ENCODE measurements around the gene PPP1R1A. TPM values are rescaled to one million over a fixed set of nuclear protein-coding genes. Genes with fewer than 3 reads are reported as not detected.

The PPP1R1A gene
- total RNA-seq, 1 donor from 2014 or later = 6.8 TPM

GRCh38 chr12:54565310-54565985 lies 23.0 kb downstream of the PPP1R1A start:
- Histone ChIP-seq H3K4me3 (ENCODE audit: low read length in 3 of 3) (no peak overlapping the region), H3K9me3 (ENCODE audit: control insufficient read depth in 3 of 3, low read length in 3 of 3) (no peaks in the 10 kb centered on the region), H3K4me1 (ENCODE audit: control insufficient read depth in 3 of 3, insufficient read depth in 3 of 3, low read length in 3 of 3) (peaks cover 0 to 4% (median 3%) of the 10 kb centered on the region in 3 donors), H3K36me3 (ENCODE audit: control insufficient read depth in 3 of 3, insufficient read depth in 3 of 3, low read length in 3 of 3) (no peaks in the 10 kb centered on the region), H3K9ac (ENCODE audit: low read depth in 1 of 3, low read length in 3 of 3) (no peak overlapping the region), H3K27ac (ENCODE audit: low read depth, low read length) (no peak overlapping the region), H3K27me3 (ENCODE audit: control insufficient read depth in 3 of 3, insufficient read depth in 3 of 3, low read length in 3 of 3) (peaks cover 4 to 14% (median 11%) of the 10 kb centered on the region in 3 donors)

GRCh38 chr12:54564768-54565167 lies 23.7 kb downstream of the PPP1R1A start:
- Histone ChIP-seq H3K27me3 (ENCODE audit: control insufficient read depth in 3 of 3, insufficient read depth in 3 of 3, low read length in 3 of 3) (peaks cover 4 to 10% (median 7%) of the 10 kb centered on the region in 3 donors), H3K4me1 (ENCODE audit: control insufficient read depth in 3 of 3, insufficient read depth in 3 of 3, low read length in 3 of 3) (peaks cover 3 to 8% (median 6%) of the 10 kb centered on the region in 3 donors), H3K9ac (ENCODE audit: low read depth in 1 of 3, low read length in 3 of 3) (no peak overlapping the region), H3K9me3 (ENCODE audit: control insufficient read depth in 3 of 3, low read length in 3 of 3) (no peaks in the 10 kb centered on the region), H3K36me3 (ENCODE audit: control insufficient read depth in 3 of 3, insufficient read depth in 3 of 3, low read length in 3 of 3) (no peaks in the 10 kb centered on the region), H3K4me3 (ENCODE audit: low read length in 3 of 3) (no peak overlapping the region), H3K27ac (ENCODE audit: low read depth, low read length) (no peak overlapping the region)

GRCh38 chr12:54563787-54564186 lies 24.7 kb downstream of the PPP1R1A start:
- Histone ChIP-seq H3K4me1 (ENCODE audit: control insufficient read depth in 3 of 3, insufficient read depth in 3 of 3, low read length in 3 of 3) (peaks cover 4 to 10% (median 7%) of the 10 kb centered on the region in 3 donors), H3K9ac (ENCODE audit: low read depth in 1 of 3, low read length in 3 of 3) (no peak overlapping the region), H3K36me3 (ENCODE audit: control insufficient read depth in 3 of 3, insufficient read depth in 3 of 3, low read length in 3 of 3) (no peaks in the 10 kb centered on the region), H3K27me3 (ENCODE audit: control insufficient read depth in 3 of 3, insufficient read depth in 3 of 3, low read length in 3 of 3) (peaks cover 4 to 10% (median 7%) of the 10 kb centered on the region in 3 donors), H3K4me3 (ENCODE audit: low read length in 3 of 3) (no peak overlapping the region), H3K27ac (ENCODE audit: low read depth, low read length) (no peak overlapping the region), H3K9me3 (ENCODE audit: control insufficient read depth in 3 of 3, low read length in 3 of 3) (no peaks in the 10 kb centered on the region)

GRCh38 chr12:54562750-54563356 lies 25.6 kb downstream of the PPP1R1A start:
- Histone ChIP-seq H3K9ac (ENCODE audit: low read depth in 1 of 3, low read length in 3 of 3) (no peak overlapping the region), H3K4me1 (ENCODE audit: control insufficient read depth in 3 of 3, insufficient read depth in 3 of 3, low read length in 3 of 3) (peaks cover 4 to 10% (median 7%) of the 10 kb centered on the region in 3 donors), H3K27ac (ENCODE audit: low read depth, low read length) (no peak overlapping the region), H3K27me3 (ENCODE audit: control insufficient read depth in 3 of 3, insufficient read depth in 3 of 3, low read length in 3 of 3) (peaks cover 10 to 15% (median 13%) of the 10 kb centered on the region in 3 donors), H3K36me3 (ENCODE audit: control insufficient read depth in 3 of 3, insufficient read depth in 3 of 3, low read length in 3 of 3) (no peaks in the 10 kb centered on the region), H3K4me3 (ENCODE audit: low read length in 3 of 3) (no peak overlapping the region), H3K9me3 (ENCODE audit: control insufficient read depth in 3 of 3, low read length in 3 of 3) (no peaks in the 10 kb centered on the region)

- Histone ChIP-seq H3K9ac (ENCODE audit: low read depth in 1 of 3, low read length in 3 of 3) (peak overlapping the region in 1 of 3 donors; percentile 71), H3K36me3 (ENCODE audit: control insufficient read depth in 3 of 3, insufficient read depth in 3 of 3, low read length in 3 of 3) (no peaks in the 10 kb centered on the region), H3K4me3 (ENCODE audit: low read length in 3 of 3) (peak overlapping the region in 2 of 3 donors; percentile 73 to 75), H3K27me3 (ENCODE audit: control insufficient read depth in 3 of 3, insufficient read depth in 3 of 3, low read length in 3 of 3) (peaks cover 13 to 20% (median 18%) of the 10 kb centered on the region in 3 donors), H3K4me1 (ENCODE audit: control insufficient read depth in 3 of 3, insufficient read depth in 3 of 3, low read length in 3 of 3) (peaks cover 4 to 10% (median 7%) of the 10 kb centered on the region in 3 donors), H3K27ac (ENCODE audit: low read depth, low read length) (peak overlapping the region; percentile 77), H3K9me3 (ENCODE audit: control insufficient read depth in 3 of 3, low read length in 3 of 3) (no peaks in the 10 kb centered on the region)
These were observed 27.3 kb downstream of the PPP1R1A start for GRCh38 chr12:54561164-54561563.

- H3K9me3 ChIP-seq (ENCODE audit: control insufficient read depth in 3 of 3, low read length in 3 of 3) = no peaks in the 10 kb centered on the region
- H3K4me1 ChIP-seq (ENCODE audit: control insufficient read depth in 3 of 3, insufficient read depth in 3 of 3, low read length in 3 of 3) = peaks cover 4 to 10% (median 7%) of the 10 kb centered on the region in 3 donors
- no peaks in the 10 kb centered on the region for H3K36me3 ChIP-seq (ENCODE audit: control insufficient read depth in 3 of 3, insufficient read depth in 3 of 3, low read length in 3 of 3)
- H3K4me3 ChIP-seq (ENCODE audit: low read length in 3 of 3) = peak overlapping the region; percentile 67 to 75 (median 73)
- peak overlapping the region; percentile 77 for H3K27ac ChIP-seq (ENCODE audit: low read depth, low read length)
- H3K27me3 ChIP-seq (ENCODE audit: control insufficient read depth in 3 of 3, insufficient read depth in 3 of 3, low read length in 3 of 3) = peaks cover 19 to 25% (median 21%) of the 10 kb centered on the region in 3 donors
- peak overlapping the region in 2 of 3 donors; percentile 65 to 71 for H3K9ac ChIP-seq (ENCODE audit: low read depth in 1 of 3, low read length in 3 of 3)
These were observed 28.0 kb downstream of the PPP1R1A start for GRCh38 chr12:54560374-54560858.

GRCh38 chr12:54558759-54559158 lies 29.7 kb downstream of the PPP1R1A start:
- Histone ChIP-seq H3K4me3 (ENCODE audit: low read length in 3 of 3) (no peak overlapping the region), H3K9ac (ENCODE audit: low read depth in 1 of 3, low read length in 3 of 3) (no peak overlapping the region), H3K36me3 (ENCODE audit: control insufficient read depth in 3 of 3, insufficient read depth in 3 of 3, low read length in 3 of 3) (no peaks in the 10 kb centered on the region), H3K4me1 (ENCODE audit: control insufficient read depth in 3 of 3, insufficient read depth in 3 of 3, low read length in 3 of 3) (peaks cover 4 to 10% (median 7%) of the 10 kb centered on the region in 3 donors), H3K27ac (ENCODE audit: low read depth, low read length) (no peak overlapping the region), H3K9me3 (ENCODE audit: control insufficient read depth in 3 of 3, low read length in 3 of 3) (no peaks in the 10 kb centered on the region), H3K27me3 (ENCODE audit: control insufficient read depth in 3 of 3, insufficient read depth in 3 of 3, low read length in 3 of 3) (peaks cover 21 to 25% (median 23%) of the 10 kb centered on the region in 3 donors)

GRCh38 chr12:54558311-54558710 lies 30.1 kb downstream of the PPP1R1A start:
- no peak overlapping the region for H3K9ac ChIP-seq (ENCODE audit: low read depth in 1 of 3, low read length in 3 of 3)
- no peak overlapping the region for H3K27ac ChIP-seq (ENCODE audit: low read depth, low read length)
- no peaks in the 10 kb centered on the region for H3K36me3 ChIP-seq (ENCODE audit: control insufficient read depth in 3 of 3, insufficient read depth in 3 of 3, low read length in 3 of 3)
- H3K4me1 ChIP-seq (ENCODE audit: control insufficient read depth in 3 of 3, insufficient read depth in 3 of 3, low read length in 3 of 3) = peaks cover 4 to 10% (median 7%) of the 10 kb centered on the region in 3 donors
- H3K4me3 ChIP-seq (ENCODE audit: low read length in 3 of 3) = no peak overlapping the region
- no peaks in the 10 kb centered on the region for H3K9me3 ChIP-seq (ENCODE audit: control insufficient read depth in 3 of 3, low read length in 3 of 3)
- H3K27me3 ChIP-seq (ENCODE audit: control insufficient read depth in 3 of 3, insufficient read depth in 3 of 3, low read length in 3 of 3) = peaks cover 21 to 27% (median 26%) of the 10 kb centered on the region in 3 donors

GRCh38 chr12:54555670-54556257 lies 32.7 kb downstream of the PPP1R1A start:
- H3K4me3 ChIP-seq (ENCODE audit: low read length in 3 of 3) = no peak overlapping the region
- H3K36me3 ChIP-seq (ENCODE audit: control insufficient read depth in 3 of 3, insufficient read depth in 3 of 3, low read length in 3 of 3) = no peaks in the 10 kb centered on the region
- no peaks in the 10 kb centered on the region for H3K9me3 ChIP-seq (ENCODE audit: control insufficient read depth in 3 of 3, low read length in 3 of 3)
- H3K9ac ChIP-seq (ENCODE audit: low read depth in 1 of 3, low read length in 3 of 3) = no peak overlapping the region
- no peak overlapping the region for H3K27ac ChIP-seq (ENCODE audit: low read depth, low read length)
- H3K4me1 ChIP-seq (ENCODE audit: control insufficient read depth in 3 of 3, insufficient read depth in 3 of 3, low read length in 3 of 3) = peaks cover 4 to 10% (median 4%) of the 10 kb centered on the region in 3 donors
- peaks cover 21 to 49% (median 36%) of the 10 kb centered on the region in 3 donors for H3K27me3 ChIP-seq (ENCODE audit: control insufficient read depth in 3 of 3, insufficient read depth in 3 of 3, low read length in 3 of 3)

All from skeletal muscle tissue (tissue), 4 donors.